K562 (cell line): ENCODE results near the gene HOXB6. TPM values are rescaled to one million over a fixed set of nuclear protein-coding genes. Genes with fewer than 3 reads are reported as not detected.

ENCODE experiments used
- ATAC-seq: fragments of 200-7000 bp; cut with Tn5 transposase; 3 replicates; pipeline ENCODE4 v1.9.1; 2020; ENCODE audit warnings: moderate library complexity
- BruUV-seq: library from RNA; stranded (reverse); fragments of 400-500 nt; replicated peaks from 2 replicates; lab custom pipeline; 2021; lab: Mats Ljungman, UMichigan
- CTCF ChIA-PET: fragments of 300-600 bp; formaldehyde crosslinking; extraction: SDS; loops from one replicate; lab custom pipeline; 2021; ENCODE audit warnings: low intra/inter-chr PET ratio; lab: Yijun Ruan, JAX
- POLR2A ChIA-PET: fragments of 300-600, 350-650 bp; sonication (Branson Sonifier 250); formaldehyde crosslinking; extraction: SDS; loops from one replicate; lab custom pipeline; 2021; ENCODE audit warnings: antibody characterized with exemption, inconsistent platforms; lab: Yijun Ruan, JAX
- DNase-seq, 4 experiments: peaks; one replicate each; pipeline versions ENCODE4 v3.0.0 to v3.0.0-alpha.2; 2011 to 2018; ENCODE audit warnings: low spot score in 3 of 4, mixed read lengths in 3 of 4; ENCODE audit errors: extremely low read depth in 1 of 4
- FAIRE-seq: peaks from 2 replicates; lab custom pipeline; 2011; peaks lifted over from hg19 to GRCh38; lab: Jason Lieb, UNC
- H2AFZ ChIP-seq: 2 replicates; pipeline ENCODE4 v1.6.0; 2011; ENCODE audit warnings: low read depth, low read length, control low read depth, inconsistent platforms
- H3K27ac ChIP-seq: fragments of 200-600 bp; 3 replicates; pipeline ENCODE4 v1.8.0; 2011; ENCODE audit warnings: low read depth, mild to moderate bottlenecking, control low read depth, inconsistent platforms, low read length, moderate library complexity, mixed read lengths; ENCODE audit errors: extremely low read depth
- H3K27me3 ChIP-seq, 2 experiments: fragments of 300-600 bp in 1 of 2; 2 replicates in 1 of 2; 3 replicates in 1 of 2; pipeline versions ENCODE4 v1.6.0 to v1.8.0; 2011; ENCODE audit warnings: inconsistent platforms in 2 of 2, low read length in 2 of 2, mild to moderate bottlenecking in 1 of 2, mixed read lengths in 1 of 2, moderate library complexity in 1 of 2; ENCODE audit not compliant: control insufficient read depth in 2 of 2, insufficient read depth in 2 of 2
- H3K36me3 ChIP-seq: fragments of 300-600 bp; 3 replicates; pipeline ENCODE4 v1.8.0; 2011; ENCODE audit warnings: mild to moderate bottlenecking, low read length, inconsistent platforms; ENCODE audit not compliant: control insufficient read depth, insufficient read depth
- H3K4me1 ChIP-seq, 2 experiments: fragments of 200-600 bp in 1 of 2; replicated peaks in 1 of 2; 2 replicates in 1 of 2; 3 replicates in 1 of 2; pipeline versions ENCODE4 v1.5.1 to v1.8.0; 2011; ENCODE audit warnings: inconsistent platforms in 2 of 2, low read length in 2 of 2, mild to moderate bottlenecking in 1 of 2, mixed read lengths in 1 of 2, moderate library complexity in 1 of 2; ENCODE audit not compliant: control insufficient read depth in 2 of 2, insufficient read depth in 2 of 2
- H3K4me2 ChIP-seq: 2 replicates; pipeline ENCODE4 v1.6.1; 2011; ENCODE audit warnings: low read length, control low read depth, inconsistent platforms, mixed read lengths; ENCODE audit not compliant: insufficient read depth
- H3K4me3 ChIP-seq: fragments of 200-600 bp; sonication (generic), shearing (Covaris generic); 2 replicates; pipeline ENCODE4 v1.5.1; 2016; ENCODE audit warnings: control low read depth, inconsistent platforms
- H3K79me2 ChIP-seq: fragments of 200-600 bp; 3 replicates; pipeline ENCODE4 v1.8.0; 2011; ENCODE audit warnings: low read length, inconsistent platforms; ENCODE audit not compliant: control insufficient read depth, insufficient read depth
- H3K9ac ChIP-seq, 2 experiments: 2 replicates each; pipeline versions ENCODE4 v1.6.0 to v1.6.1; 2011; ENCODE audit warnings: low read depth in 2 of 2, low read length in 2 of 2, control low read depth in 1 of 2, inconsistent platforms in 1 of 2, mild to moderate bottlenecking in 1 of 2, mixed read lengths in 1 of 2; ENCODE audit not compliant: insufficient read depth in 1 of 2
- H3K9me1 ChIP-seq: one replicate; pipeline ENCODE4 v1.6.0; 2011; ENCODE audit warnings: inconsistent platforms, mild to moderate bottlenecking, low read length, moderate library complexity; ENCODE audit not compliant: control insufficient read depth, insufficient read depth
- H3K9me3 ChIP-seq: replicated peaks from 2 replicates; pipeline ENCODE4 v1.5.1; 2011; ENCODE audit warnings: low read depth, low read length, inconsistent platforms; ENCODE audit not compliant: control insufficient read depth, insufficient read depth
- H4K20me1 ChIP-seq: replicated peaks from 2 replicates; pipeline ENCODE4 v1.6.1; 2011; ENCODE audit warnings: low read length, inconsistent platforms, mixed read lengths; ENCODE audit not compliant: control insufficient read depth, insufficient read depth
- ARID3B ChIP-seq: fragments of 250-450 bp; sonication (Bioruptor Pico); IDR thresholded peaks from 2 replicates; pipeline ENCODE4 v1.4.0; 2020; ENCODE audit warnings: borderline replicate concordance
- ETS2 ChIP-seq: IDR thresholded peaks from 2 replicates; pipeline ENCODE4 v1.6.1; 2016; ENCODE audit warnings: borderline replicate concordance, missing genetic modification characterization, mild to moderate bottlenecking, moderate library complexity, missing compliant biosample characterization; ENCODE audit not compliant: poor library complexity, severe bottlenecking
- MEIS2 ChIP-seq: fragments of 450-650 bp; IDR thresholded peaks from 2 replicates; pipeline ENCODE4 v1.6.1; 2014; ENCODE audit warnings: mild to moderate bottlenecking; ENCODE audit not compliant: partially characterized antibody
- RBFOX2 ChIP-seq: fragments of 200-400 bp; formaldehyde crosslinking; IDR thresholded peaks from 2 replicates; pipeline ENCODE4 v1.6.1; 2017; ENCODE audit warnings: low read depth, mild to moderate bottlenecking, low read length, moderate library complexity
- SMAD4 ChIP-seq: fragments of 250-450 bp; sonication (Bioruptor Pico); conservative IDR thresholded peaks from 2 replicates; pipeline ENCODE4 v1.8.0; 2021; ENCODE audit warnings: inconsistent platforms, mild to moderate bottlenecking, moderate library complexity
- TAF15 ChIP-seq: fragments of 200-400 bp; formaldehyde crosslinking; IDR thresholded peaks from 2 replicates; pipeline ENCODE4 v1.6.1; 2017; ENCODE audit warnings: mild to moderate bottlenecking, low read depth, low read length, moderate library complexity
- TRIM28 ChIP-seq: fragments of 450-650 bp; IDR thresholded peaks from 2 replicates; pipeline ENCODE4 v1.6.1; 2017
- ZBTB33 ChIP-seq: sonication (generic); formaldehyde crosslinking; IDR thresholded peaks from 2 replicates; pipeline ENCODE4 v1.8.1; 2023; ENCODE audit warnings: mild to moderate bottlenecking, missing genetic modification reagents
- WGBS: fragments of 100-300 bp; shearing (Covaris generic); methylation state at CpG from one replicate; pipeline ENCODE4 v1.1.6; 2016; ENCODE audit warnings: low coverage, mixed read lengths; ENCODE audit not compliant: insufficient coverage; ENCODE audit errors: missing lambda C conversion rate; 5-methylcytosine and 5-hydroxymethylcytosine counted together
- in situ Hi-C: fragments of 300-500 bp; cut with MboI; formaldehyde crosslinking; loops from 4 replicates; pipeline ENCODE4 v1.15.0; 2018; ENCODE audit warnings: inconsistent platforms, mixed read lengths
- intact Hi-C: fragments of 100-400 bp; cut with micrococcal nuclease; formaldehyde crosslinking; loops from 2 replicates; pipeline ENCODE4 v1.14.2; 2022
- polyA plus RNA-seq, 8 experiments: library from polyadenylated mRNA; depleted of rRNA in 4 of 8; stranded (reverse) in 5 of 8; unstranded in 3 of 8; fragments of >200 nt; fragmentation: Nextera tagmentation in 2 of 8; fragmentation: Illumina TruSeq in 1 of 8; extraction: Ambion mirVana in 2 of 8; extraction: Trizol in 1 of 8; gene quantifications; 2 replicates each; pipeline versions ENCODE4 v1.2.1 to v1.2.3, GENCODE V29; 2011 to 2014; ENCODE audit warnings: inconsistent platforms in 1 of 8, missing spikeins in 1 of 8
- total RNA-seq, 7 experiments: library from RNA; depleted of rRNA in 6 of 7; stranded (reverse); fragments of >200 nt in 6 of 7; fragmentation: Illumina TruSeq in 2 of 7; extraction: Trizol in 2 of 7; gene quantifications; 2 replicates each; pipeline versions ENCODE4 v1.2.1 to v1.2.3, GENCODE V29; 2011 to 2021; ENCODE audit warnings: low replicate concordance in 1 of 7

The HOXB6 gene
- total and polyA plus RNA-seq, 9 of the 15 experiments (the other 6 are each of a cell fraction or from before 2014, with no cell fraction given) = 1.2 to 14.8 (median 4.9) TPM

GRCh38 chr17:48597778-48598631, 6.8 kb downstream of the HOXB6 start:
- WGBS = 94% methylated on average over 37 of the region's 68 CpGs
- Histone ChIP-seq H4K20me1 (no peaks in the 10 kb centered on the region; the same call in 1 of the 2 replicates), H3K27me3 (no peaks in the 10 kb centered on the region), H3K4me2 (no peak overlapping the region), H3K9me1 (no peaks in the 10 kb centered on the region), H3K79me2 (peaks cover 45% of the 10 kb centered on the region), H2AFZ (no peak overlapping the region), H3K9me3 (no peaks in the 10 kb centered on the region), H3K4me3 (no peak overlapping the region), H3K4me1 (peaks cover 29 to 66% of the 10 kb centered on the region in 2 experiments; a peak in 4 of 5 replicates), H3K9ac (no peak overlapping the region), H3K36me3 (no peaks in the 10 kb centered on the region; the same call in 2 of the 3 replicates), H3K27ac (no peak overlapping the region)
- TF ChIP-seq SMAD4 (CRISPR knock-in tag) = no peak
- TF ChIP-seq ARID3B (CRISPR knock-in tag) = no peak
- no peak for TF ChIP-seq ETS2 (tag)
- TF ChIP-seq TRIM28 = no peak
- TF ChIP-seq MEIS2 = no peak
- TF ChIP-seq ZBTB33 (CRISPR knock-in tag) = peak; percentile 88
- TF ChIP-seq TAF15 = no peak
- peak; percentile 31; the same call in 1 of the 2 replicates for TF ChIP-seq RBFOX2
- DNase-seq (no peak), ATAC-seq (no peak), FAIRE-seq (no peak)
- ChIA-PET POLR2A (interaction anchor here (1.1 to 2.3 kb wide), 2 partner anchors 9 to 11 kb away, joined by 5 to 10 read pairs; no protein-coding TSS in a partner anchor), CTCF (no interaction called here)
- intact Hi-C loops (no loop called here), in situ Hi-C loops (no loop called here)
- no TSS peak for BruUV-seq
